ENCODE data around the gene PAX5.

GRCh38 chr9:36862206-36863145 is 171.6 kb downstream of the PAX5 start:
- TF ChIP-seq CTCF (IDR thresholded peaks at IDR 0.05): peak; percentile 33 to 56 (median 52)
- TF ChIP-seq POLR2A (IDR thresholded peaks at IDR 0.05): no peak
